Measurements from ENCODE around the gene CGB1. TPM values are rescaled to one million over a fixed set of nuclear protein-coding genes. Genes with fewer than 3 reads are reported as not detected.

The CGB1 gene
- total and polyA plus RNA-seq, 2 donors (not counting 1 experiment from before 2014, with no cell fraction given), result not detected

DNA sequence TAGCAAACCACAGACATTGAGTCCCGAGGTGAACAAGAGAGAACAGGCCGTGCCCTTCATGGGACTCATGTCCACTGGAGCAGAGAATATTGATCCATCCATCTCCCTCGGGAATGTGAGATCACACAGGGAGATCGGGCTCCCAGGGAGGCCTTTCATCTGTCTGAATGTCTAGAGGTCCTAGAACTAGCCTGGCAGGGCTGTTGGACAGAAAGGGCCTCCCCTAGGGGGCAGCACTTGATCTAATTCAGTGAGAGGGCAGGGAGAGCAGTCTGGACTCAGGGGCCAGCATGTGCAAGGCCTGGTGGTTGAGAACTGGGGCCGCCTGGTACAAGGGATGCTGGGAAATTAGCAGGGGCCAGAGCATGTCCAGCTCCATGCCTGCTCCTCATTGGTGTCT lies 38.7 kb downstream of the CGB1 start:
- Histone ChIP-seq H3K4me3 (replicated peaks in 1 of 4; ENCODE audit: control extremely low read depth in 1 of 4, insufficient read depth in 1 of 4, low read depth in 3 of 4, low read length in 4 of 4) (no peak overlapping the region), H3K4me2 (ENCODE audit: extremely low read depth, insufficient read depth, low read length) (no peak overlapping the region), H3K27me3 (ENCODE audit: control insufficient read depth, insufficient read depth, low read length) (no peaks in the 10 kb centered on the region), H3K9me3 (ENCODE audit: control insufficient read depth, insufficient read depth, low read depth, low read length) (no peaks in the 10 kb centered on the region), H3K36me3 (ENCODE audit: control insufficient read depth, insufficient read depth, low read length) (no peaks in the 10 kb centered on the region), H3K27ac (ENCODE audit: insufficient read depth, low read length) (peak overlapping the region; percentile 16), H3K79me2 (ENCODE audit: control insufficient read depth, insufficient read depth, low read length) (peaks cover 42% of the 10 kb centered on the region), H4K20me1 (ENCODE audit: control insufficient read depth, extremely low read depth, insufficient read depth, low read length) (no peaks in the 10 kb centered on the region), H2AFZ (ENCODE audit: low read length) (no peak overlapping the region), H3K9ac (ENCODE audit: insufficient read depth, low read length) (no peak overlapping the region), H3K4me1 (ENCODE audit: control insufficient read depth, extremely low read depth, insufficient read depth, low read length) (peaks cover 5% of the 10 kb centered on the region)
- no peak for TF ChIP-seq EZH2 (IDR thresholded peaks at IDR 0.05; ENCODE audit: low read length, missing control alignments)
- TF ChIP-seq, protein P1, sequence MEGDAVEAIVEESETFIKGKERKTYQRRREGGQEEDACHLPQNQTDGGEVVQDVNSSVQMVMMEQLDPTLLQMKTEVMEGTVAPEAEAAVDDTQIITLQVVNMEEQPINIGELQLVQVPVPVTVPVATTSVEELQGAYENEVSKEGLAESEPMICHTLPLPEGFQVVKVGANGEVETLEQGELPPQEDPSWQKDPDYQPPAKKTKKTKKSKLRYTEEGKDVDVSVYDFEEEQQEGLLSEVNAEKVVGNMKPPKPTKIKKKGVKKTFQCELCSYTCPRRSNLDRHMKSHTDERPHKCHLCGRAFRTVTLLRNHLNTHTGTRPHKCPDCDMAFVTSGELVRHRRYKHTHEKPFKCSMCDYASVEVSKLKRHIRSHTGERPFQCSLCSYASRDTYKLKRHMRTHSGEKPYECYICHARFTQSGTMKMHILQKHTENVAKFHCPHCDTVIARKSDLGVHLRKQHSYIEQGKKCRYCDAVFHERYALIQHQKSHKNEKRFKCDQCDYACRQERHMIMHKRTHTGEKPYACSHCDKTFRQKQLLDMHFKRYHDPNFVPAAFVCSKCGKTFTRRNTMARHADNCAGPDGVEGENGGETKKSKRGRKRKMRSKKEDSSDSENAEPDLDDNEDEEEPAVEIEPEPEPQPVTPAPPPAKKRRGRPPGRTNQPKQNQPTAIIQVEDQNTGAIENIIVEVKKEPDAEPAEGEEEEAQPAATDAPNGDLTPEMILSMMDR (conservative IDR thresholded peaks at IDR 0.05 in 1 of 2, IDR thresholded peaks at IDR 0.05 in 1 of 2; ENCODE audit: low read depth in 1 of 2, low read length in 2 of 2), result peak; percentile 44 to 60
- peak; percentile 43 to 55 for DNase-seq (ENCODE audit: low read depth in 2 of 2)

- peak overlapping the region; percentile 78 for H2AFZ ChIP-seq (ENCODE audit: low read length)
- DNase-seq (ENCODE audit: low read depth in 2 of 2), result no peak
- H3K27ac ChIP-seq (ENCODE audit: insufficient read depth, low read length), result peak overlapping the region; percentile 88
Observed at GRCh38 chr19:48994035-48994386, 42.7 kb downstream of the CGB1 start.

DNA sequence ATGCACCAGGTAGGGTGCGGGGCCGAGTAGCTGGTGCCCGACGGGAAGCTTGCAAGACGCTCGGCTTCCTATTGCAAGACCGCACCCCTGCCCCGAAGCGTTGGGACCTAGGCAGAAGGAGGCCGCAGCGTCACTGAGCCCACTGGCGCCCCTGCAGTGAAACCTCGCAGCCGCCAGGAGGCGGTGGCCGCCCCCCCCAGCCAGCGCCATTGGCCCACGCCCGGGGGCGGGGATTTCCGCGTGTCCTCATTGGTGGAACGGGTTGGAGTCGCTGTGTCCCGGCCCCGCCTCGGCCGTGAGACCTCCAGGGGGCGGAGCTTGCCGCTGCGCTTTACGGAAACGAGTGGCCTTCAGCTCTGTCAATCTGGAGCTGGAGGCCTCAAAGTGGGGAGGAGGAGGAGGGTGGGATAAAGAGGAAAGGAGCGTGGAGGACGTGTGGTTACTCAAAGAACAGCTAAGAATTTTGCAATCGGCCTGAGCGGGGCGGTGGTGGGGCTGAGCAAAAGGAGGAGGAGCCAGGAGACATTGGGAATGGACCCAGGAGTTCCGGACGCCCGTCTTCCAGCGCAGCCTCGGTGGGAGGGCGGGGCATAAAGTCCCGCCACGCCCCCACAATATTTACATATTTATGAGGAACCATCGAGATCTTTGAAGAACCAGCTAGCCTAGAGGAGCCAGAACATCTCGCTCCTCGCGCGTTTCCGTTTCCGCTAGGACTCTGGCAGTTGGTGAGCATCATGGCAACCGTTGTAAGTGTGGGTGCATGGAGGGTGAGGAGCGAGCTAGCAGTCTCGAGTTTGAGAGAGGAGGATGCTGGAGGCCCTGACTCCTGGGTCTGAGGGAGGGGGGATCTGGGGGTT lies 43.3 kb downstream of the CGB1 start, which contains the start of the genes GYS1 and RUVBL2:
GYS1 (minus strand) TSS at position 135 of the 860 bp plus-strand sequence. CDS start 197 bp downstream, outside the sequence.
RUVBL2 (plus strand) TSS at position 713 of the 860 bp plus-strand sequence; CDS start at position 738, 25 bp downstream.
- Histone ChIP-seq H3K79me2 (ENCODE audit: control insufficient read depth, insufficient read depth, low read length) (peaks cover 66% of the 10 kb centered on the region), H3K4me3 (replicated peaks in 1 of 4; ENCODE audit: control extremely low read depth in 1 of 4, insufficient read depth in 1 of 4, low read depth in 3 of 4, low read length in 4 of 4) (peak within 1 kb of the TSS; percentile 94 to 98 (median 98)), H3K27me3 (ENCODE audit: control insufficient read depth, insufficient read depth, low read length) (no peaks in the 10 kb centered on the region), H3K9me3 (ENCODE audit: control insufficient read depth, insufficient read depth, low read depth, low read length) (no peaks in the 10 kb centered on the region), H4K20me1 (ENCODE audit: control insufficient read depth, extremely low read depth, insufficient read depth, low read length) (no peaks in the 10 kb centered on the region), H3K27ac (ENCODE audit: insufficient read depth, low read length) (peak within 1 kb of the TSS; percentile 98), H3K36me3 (ENCODE audit: control insufficient read depth, insufficient read depth, low read length) (peaks cover 5% of the 10 kb centered on the region), H3K4me2 (ENCODE audit: extremely low read depth, insufficient read depth, low read length) (peak within 1 kb of the TSS; percentile 80), H3K9ac (ENCODE audit: insufficient read depth, low read length) (peak within 1 kb of the TSS; percentile 93), H3K4me1 (ENCODE audit: control insufficient read depth, extremely low read depth, insufficient read depth, low read length) (peaks cover 19% of the 10 kb centered on the region), H2AFZ (ENCODE audit: low read length) (peak within 1 kb of the TSS; percentile 78)
- peak; percentile 99 for DNase-seq (ENCODE audit: low read depth in 2 of 2)
- TF ChIP-seq EZH2 (IDR thresholded peaks at IDR 0.05; ENCODE audit: low read length, missing control alignments), result no peak
- TF ChIP-seq, protein P1 (conservative IDR thresholded peaks at IDR 0.05 in 1 of 2, IDR thresholded peaks at IDR 0.05 in 1 of 2; ENCODE audit: low read depth in 1 of 2, low read length in 2 of 2), result peak; percentile 62 to 90

More at GRCh38 chr19:48994035-48994386, 42.7 kb downstream of the CGB1 start:
- peak overlapping the region; percentile 73 for H3K4me2 ChIP-seq (ENCODE audit: extremely low read depth, insufficient read depth, low read length)
- TF ChIP-seq, protein P1 (conservative IDR thresholded peaks at IDR 0.05 in 1 of 2, IDR thresholded peaks at IDR 0.05 in 1 of 2; ENCODE audit: low read depth in 1 of 2, low read length in 2 of 2), result no peak
- TF ChIP-seq EZH2 (IDR thresholded peaks at IDR 0.05; ENCODE audit: low read length, missing control alignments), result no peak
- peak overlapping the region; percentile 68 for H3K9ac ChIP-seq (ENCODE audit: insufficient read depth, low read length)
- H3K27me3 ChIP-seq (ENCODE audit: control insufficient read depth, insufficient read depth, low read length), result no peaks in the 10 kb centered on the region
- H4K20me1 ChIP-seq (ENCODE audit: control insufficient read depth, extremely low read depth, insufficient read depth, low read length), result no peaks in the 10 kb centered on the region
- no peaks in the 10 kb centered on the region for H3K9me3 ChIP-seq (ENCODE audit: control insufficient read depth, insufficient read depth, low read depth, low read length)
- H3K36me3 ChIP-seq (ENCODE audit: control insufficient read depth, insufficient read depth, low read length), result peaks cover 5% of the 10 kb centered on the region
- peaks cover 68% of the 10 kb centered on the region for H3K79me2 ChIP-seq (ENCODE audit: control insufficient read depth, insufficient read depth, low read length)
- peak overlapping the region; percentile 83 to 98 (median 98) for H3K4me3 ChIP-seq (replicated peaks in 1 of 4; ENCODE audit: control extremely low read depth in 1 of 4, insufficient read depth in 1 of 4, low read depth in 3 of 4, low read length in 4 of 4)
- H3K4me1 ChIP-seq (ENCODE audit: control insufficient read depth, extremely low read depth, insufficient read depth, low read length), result peaks cover 19% of the 10 kb centered on the region
